ENCODE measurements around the gene PLXNA4.

The PLXNA4 gene

DNA sequence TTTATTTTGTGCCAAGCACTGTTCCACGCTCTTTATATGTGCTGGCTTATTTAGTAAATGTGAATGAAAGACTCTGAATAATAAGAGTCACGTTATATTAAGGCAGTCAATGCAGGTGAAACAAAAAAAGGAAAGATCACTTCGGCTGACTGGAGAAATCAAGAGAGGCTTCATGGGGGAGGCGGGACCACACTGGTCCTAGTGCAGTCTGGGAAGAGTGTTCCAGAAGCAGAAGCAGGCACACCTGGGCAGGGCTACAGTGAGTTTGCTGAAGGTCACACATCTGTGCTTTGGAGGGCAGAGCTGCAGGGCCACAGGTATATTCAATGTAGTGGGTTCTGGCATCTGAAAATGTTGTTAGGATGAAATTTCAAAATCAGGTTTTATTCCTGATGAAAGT lies 176.9 kb downstream of the PLXNA4 start:
- no peaks in the 10 kb centered on the region for H3K4me1 ChIP-seq (ENCODE audit: control insufficient read depth, insufficient read depth, low read depth, low read length)
- H3K9me3 ChIP-seq (ENCODE audit: control insufficient read depth, low read length): no peaks in the 10 kb centered on the region
- no peak overlapping the region for H2BK15ac ChIP-seq (ENCODE audit: low read depth, poor library complexity, severe bottlenecking)
- H2AK5ac ChIP-seq (ENCODE audit: low read length, severe bottlenecking): no peak overlapping the region
- H2BK12ac ChIP-seq (ENCODE audit: low read length in 2 of 2): no peak overlapping the region
- no peak overlapping the region for H3K23ac ChIP-seq (ENCODE audit: low read length in 2 of 2)
- H4K91ac ChIP-seq (ENCODE audit: low read length): no peak overlapping the region
- WGBS: 87% methylated on average over 4 of the region's 4 CpGs
- no peaks in the 10 kb centered on the region for H3K79me1 ChIP-seq (replicated peaks; ENCODE audit: low read length, poor library complexity, severe bottlenecking)
- H3K27ac ChIP-seq (ENCODE audit: low read length, poor library complexity, severe bottlenecking): no peak overlapping the region
- no peak for DNase-seq
- H3K18ac ChIP-seq (ENCODE audit: low read depth in 1 of 2, low read length in 2 of 2): no peak overlapping the region
- no peak overlapping the region for H3K9ac ChIP-seq (ENCODE audit: low read length)
- no peak overlapping the region for H3K4me2 ChIP-seq (ENCODE audit: low read length, poor library complexity, severe bottlenecking)
- no peak overlapping the region for H3K4me3 ChIP-seq (ENCODE audit: insufficient read depth in 1 of 2, low read depth in 1 of 2, low read length in 2 of 2)
- H2AFZ ChIP-seq (ENCODE audit: low read depth, low read length): no peak overlapping the region
- H3K36me3 ChIP-seq (ENCODE audit: control insufficient read depth in 1 of 2, insufficient read depth in 2 of 2, low read depth in 1 of 2, low read length in 2 of 2): no peaks in the 10 kb centered on the region
- no peak overlapping the region for H3K4ac ChIP-seq (ENCODE audit: low read depth in 1 of 2, low read length in 2 of 2)
- no peak overlapping the region for H3K14ac ChIP-seq (ENCODE audit: low read length in 2 of 2)
- no peaks in the 10 kb centered on the region for H3K27me3 ChIP-seq (ENCODE audit: control insufficient read depth in 1 of 2, insufficient read depth in 1 of 2, low read length in 2 of 2)
- no peak overlapping the region for H2BK120ac ChIP-seq (ENCODE audit: low read depth, low read length)
- no peak overlapping the region for H4K8ac ChIP-seq (ENCODE audit: low read length)
- H2BK5ac ChIP-seq (ENCODE audit: low read depth, low read length, poor library complexity, severe bottlenecking): no peak overlapping the region

DNA sequence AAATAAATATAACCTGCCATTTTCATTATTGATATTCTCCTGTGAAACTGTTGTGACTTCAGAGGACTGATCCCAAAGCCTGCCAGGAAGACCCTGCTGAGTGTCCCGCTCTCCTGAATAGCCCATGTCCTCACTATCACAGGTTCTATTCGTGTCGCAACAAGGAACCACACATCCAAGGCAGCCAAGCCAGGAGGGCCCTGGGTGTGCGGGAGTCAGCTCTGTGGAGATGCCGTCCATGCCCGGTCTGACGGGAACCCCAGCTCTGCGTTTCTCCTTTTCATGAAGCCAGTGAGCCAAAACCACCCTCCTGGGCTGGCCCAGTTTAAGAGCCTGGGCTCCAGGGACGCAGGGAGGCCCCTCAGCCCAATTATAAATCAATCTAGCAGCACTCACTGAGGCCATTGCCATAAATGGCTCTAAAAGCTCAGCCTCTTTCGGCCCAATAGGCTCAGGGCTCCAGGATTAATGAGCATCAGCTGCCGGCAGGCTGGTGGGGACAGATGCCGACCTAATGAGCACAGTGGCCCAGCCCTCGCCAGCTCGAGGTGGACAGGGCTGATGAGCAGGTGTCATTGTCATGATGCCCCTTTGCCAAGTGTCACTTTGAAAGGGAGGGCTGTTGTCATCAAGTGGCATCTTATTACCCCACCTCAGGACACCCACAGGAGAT lies 177.9 kb downstream of the PLXNA4 start:
- no peaks in the 10 kb centered on the region for H3K4me1 ChIP-seq (ENCODE audit: control insufficient read depth, insufficient read depth, low read depth, low read length)
- H2AK5ac ChIP-seq (ENCODE audit: low read length, severe bottlenecking): no peak overlapping the region
- H2BK5ac ChIP-seq (ENCODE audit: low read depth, low read length, poor library complexity, severe bottlenecking): no peak overlapping the region
- no peaks in the 10 kb centered on the region for H3K9me3 ChIP-seq (ENCODE audit: control insufficient read depth, low read length)
- H3K4me2 ChIP-seq (ENCODE audit: low read length, poor library complexity, severe bottlenecking): no peak overlapping the region
- H3K27ac ChIP-seq (ENCODE audit: low read length, poor library complexity, severe bottlenecking): no peak overlapping the region
- H2BK12ac ChIP-seq (ENCODE audit: low read length in 2 of 2): peak overlapping the region in 1 of 2 experiments; percentile 45
- no peak overlapping the region for H4K91ac ChIP-seq (ENCODE audit: low read length)
- H2BK120ac ChIP-seq (ENCODE audit: low read depth, low read length): no peak overlapping the region
- no peak overlapping the region for H3K4ac ChIP-seq (ENCODE audit: low read depth in 1 of 2, low read length in 2 of 2)
- no peak overlapping the region for H3K14ac ChIP-seq (ENCODE audit: low read length in 2 of 2)
- no peaks in the 10 kb centered on the region for H3K36me3 ChIP-seq (ENCODE audit: control insufficient read depth in 1 of 2, insufficient read depth in 2 of 2, low read depth in 1 of 2, low read length in 2 of 2)
- no peaks in the 10 kb centered on the region for H3K27me3 ChIP-seq (ENCODE audit: control insufficient read depth in 1 of 2, insufficient read depth in 1 of 2, low read length in 2 of 2)
- DNase-seq: no peak
- H3K79me1 ChIP-seq (replicated peaks; ENCODE audit: low read length, poor library complexity, severe bottlenecking): no peaks in the 10 kb centered on the region
- H2BK15ac ChIP-seq (ENCODE audit: low read depth, poor library complexity, severe bottlenecking): no peak overlapping the region
- H3K23ac ChIP-seq (ENCODE audit: low read length in 2 of 2): no peak overlapping the region
- no peak overlapping the region for H3K18ac ChIP-seq (ENCODE audit: low read depth in 1 of 2, low read length in 2 of 2)
- no peak overlapping the region for H3K9ac ChIP-seq (ENCODE audit: low read length)
- no peak overlapping the region for H3K4me3 ChIP-seq (ENCODE audit: insufficient read depth in 1 of 2, low read depth in 1 of 2, low read length in 2 of 2)
- H4K8ac ChIP-seq (ENCODE audit: low read length): no peak overlapping the region
- whole genome bisulfite sequencing: 81% methylated on average over 14 of the region's 14 CpGs
- no peak overlapping the region for H2AFZ ChIP-seq (ENCODE audit: low read depth, low read length)

DNA sequence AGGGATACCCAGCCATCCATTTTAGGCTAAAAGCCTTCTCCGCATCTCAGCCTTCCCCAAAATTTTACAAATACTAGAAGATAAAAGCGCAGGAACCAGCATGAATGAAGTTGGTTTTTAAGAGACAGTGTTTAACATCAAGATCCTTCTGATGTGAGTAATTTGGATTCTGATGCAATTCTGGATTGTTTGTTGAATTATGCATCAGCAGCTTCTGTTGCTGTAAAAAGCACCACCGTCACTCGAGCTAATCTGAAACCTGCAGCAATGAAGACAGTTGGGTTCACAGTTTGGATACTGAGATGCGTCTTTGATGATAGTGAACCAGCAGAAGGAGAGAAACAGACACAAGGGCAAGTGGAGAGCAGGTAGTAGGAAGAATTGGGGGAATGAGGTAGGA lies 179.2 kb downstream of the PLXNA4 start:
- no peak overlapping the region for H4K8ac ChIP-seq (ENCODE audit: low read length)
- no peaks in the 10 kb centered on the region for H3K9me3 ChIP-seq (ENCODE audit: control insufficient read depth, low read length)
- H4K91ac ChIP-seq (ENCODE audit: low read length): no peak overlapping the region
- H3K9ac ChIP-seq (ENCODE audit: low read length): no peak overlapping the region
- H3K4ac ChIP-seq (ENCODE audit: low read depth in 1 of 2, low read length in 2 of 2): no peak overlapping the region
- H3K23ac ChIP-seq (ENCODE audit: low read length in 2 of 2): no peak overlapping the region
- H3K4me3 ChIP-seq (ENCODE audit: insufficient read depth in 1 of 2, low read depth in 1 of 2, low read length in 2 of 2): no peak overlapping the region
- no peak overlapping the region for H2AFZ ChIP-seq (ENCODE audit: low read depth, low read length)
- H2AK5ac ChIP-seq (ENCODE audit: low read length, severe bottlenecking): no peak overlapping the region
- no peak overlapping the region for H2BK15ac ChIP-seq (ENCODE audit: low read depth, poor library complexity, severe bottlenecking)
- no peak overlapping the region for H2BK5ac ChIP-seq (ENCODE audit: low read depth, low read length, poor library complexity, severe bottlenecking)
- no peak overlapping the region for H2BK120ac ChIP-seq (ENCODE audit: low read depth, low read length)
- no peaks in the 10 kb centered on the region for H3K27me3 ChIP-seq (ENCODE audit: control insufficient read depth in 1 of 2, insufficient read depth in 1 of 2, low read length in 2 of 2)
- H2BK12ac ChIP-seq (ENCODE audit: low read length in 2 of 2): no peak overlapping the region
- H3K79me1 ChIP-seq (replicated peaks; ENCODE audit: low read length, poor library complexity, severe bottlenecking): no peaks in the 10 kb centered on the region
- H3K14ac ChIP-seq (ENCODE audit: low read length in 2 of 2): no peak overlapping the region
- no peaks in the 10 kb centered on the region for H3K4me1 ChIP-seq (ENCODE audit: control insufficient read depth, insufficient read depth, low read depth, low read length)
- DNase-seq: no peak
- no peak overlapping the region for H3K27ac ChIP-seq (ENCODE audit: low read length, poor library complexity, severe bottlenecking)
- no peaks in the 10 kb centered on the region for H3K36me3 ChIP-seq (ENCODE audit: control insufficient read depth in 1 of 2, insufficient read depth in 2 of 2, low read depth in 1 of 2, low read length in 2 of 2)
- no peak overlapping the region for H3K18ac ChIP-seq (ENCODE audit: low read depth in 1 of 2, low read length in 2 of 2)
- WGBS: 88% methylated on average over 4 of the region's 5 CpGs
- H3K4me2 ChIP-seq (ENCODE audit: low read length, poor library complexity, severe bottlenecking): no peak overlapping the region

DNA sequence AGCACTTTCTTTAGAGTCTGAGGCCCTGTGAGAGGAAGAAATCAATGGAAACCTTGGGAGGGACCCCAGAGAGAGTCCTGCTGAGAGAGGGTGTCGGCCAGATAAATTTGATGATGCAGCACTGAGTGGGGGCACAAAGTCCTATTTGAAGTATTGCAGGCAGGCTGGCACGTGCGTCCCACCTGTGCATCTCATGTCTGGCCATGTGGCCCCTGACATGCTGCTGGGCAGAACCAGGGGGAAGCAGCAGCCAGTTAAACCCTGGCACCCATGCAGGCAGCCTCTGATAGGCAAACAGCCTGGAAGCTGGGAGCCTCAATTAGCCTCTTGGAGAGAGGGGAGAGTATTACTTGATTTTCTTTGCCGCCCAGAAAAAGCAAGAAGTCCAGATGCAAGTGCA lies 180.9 kb downstream of the PLXNA4 start:
- Histone ChIP-seq H2AK5ac (ENCODE audit: low read length, severe bottlenecking) (no peak overlapping the region), H3K27me3 (ENCODE audit: control insufficient read depth in 1 of 2, insufficient read depth in 1 of 2, low read length in 2 of 2) (no peaks in the 10 kb centered on the region), H3K36me3 (ENCODE audit: control insufficient read depth in 1 of 2, insufficient read depth in 2 of 2, low read depth in 1 of 2, low read length in 2 of 2) (no peaks in the 10 kb centered on the region), H3K14ac (ENCODE audit: low read length in 2 of 2) (no peak overlapping the region), H4K8ac (ENCODE audit: low read length) (no peak overlapping the region), H3K9ac (ENCODE audit: low read length) (no peak overlapping the region), H4K91ac (ENCODE audit: low read length) (no peak overlapping the region), H2BK5ac (ENCODE audit: low read depth, low read length, poor library complexity, severe bottlenecking) (no peak overlapping the region), H3K4me3 (ENCODE audit: insufficient read depth in 1 of 2, low read depth in 1 of 2, low read length in 2 of 2) (no peak overlapping the region), H3K4ac (ENCODE audit: low read depth in 1 of 2, low read length in 2 of 2) (no peak overlapping the region), H2BK12ac (ENCODE audit: low read length in 2 of 2) (no peak overlapping the region), H3K23ac (ENCODE audit: low read length in 2 of 2) (no peak overlapping the region), H3K18ac (ENCODE audit: low read depth in 1 of 2, low read length in 2 of 2) (no peak overlapping the region), H2AFZ (ENCODE audit: low read depth, low read length) (no peak overlapping the region), H3K79me1 (replicated peaks; ENCODE audit: low read length, poor library complexity, severe bottlenecking) (no peaks in the 10 kb centered on the region), H3K4me2 (ENCODE audit: low read length, poor library complexity, severe bottlenecking) (no peak overlapping the region), H2BK15ac (ENCODE audit: low read depth, poor library complexity, severe bottlenecking) (no peak overlapping the region), H2BK120ac (ENCODE audit: low read depth, low read length) (no peak overlapping the region), H3K9me3 (ENCODE audit: control insufficient read depth, low read length) (no peaks in the 10 kb centered on the region), H3K4me1 (ENCODE audit: control insufficient read depth, insufficient read depth, low read depth, low read length) (peaks cover 2% of the 10 kb centered on the region), H3K27ac (ENCODE audit: low read length, poor library complexity, severe bottlenecking) (no peak overlapping the region)
- WGBS: 88% methylated on average over 4 of the region's 4 CpGs
- no peak for DNase-seq
